Measurements from ENCODE around the gene PMM2.

PMM2 gene

DNA sequence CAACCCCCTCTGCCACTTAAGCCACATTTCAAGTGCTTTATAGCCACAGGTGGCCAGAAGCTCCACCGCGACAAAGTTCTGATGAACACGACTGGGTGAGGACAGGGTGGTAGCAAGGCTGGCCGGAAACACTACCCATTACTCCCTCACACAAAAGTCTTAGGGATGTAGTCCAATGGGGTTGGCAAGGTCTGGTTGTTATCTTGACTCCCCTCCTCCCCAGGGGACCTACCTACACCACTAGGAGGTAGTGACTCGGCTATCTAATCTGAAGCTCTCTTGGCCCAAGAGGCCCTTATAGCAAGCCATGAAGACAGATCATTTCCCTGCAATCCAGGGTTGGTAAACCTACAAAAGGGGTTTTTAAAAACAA is 92.9 kb downstream of the PMM2 start:
- DNase-seq, result no peak

DNA sequence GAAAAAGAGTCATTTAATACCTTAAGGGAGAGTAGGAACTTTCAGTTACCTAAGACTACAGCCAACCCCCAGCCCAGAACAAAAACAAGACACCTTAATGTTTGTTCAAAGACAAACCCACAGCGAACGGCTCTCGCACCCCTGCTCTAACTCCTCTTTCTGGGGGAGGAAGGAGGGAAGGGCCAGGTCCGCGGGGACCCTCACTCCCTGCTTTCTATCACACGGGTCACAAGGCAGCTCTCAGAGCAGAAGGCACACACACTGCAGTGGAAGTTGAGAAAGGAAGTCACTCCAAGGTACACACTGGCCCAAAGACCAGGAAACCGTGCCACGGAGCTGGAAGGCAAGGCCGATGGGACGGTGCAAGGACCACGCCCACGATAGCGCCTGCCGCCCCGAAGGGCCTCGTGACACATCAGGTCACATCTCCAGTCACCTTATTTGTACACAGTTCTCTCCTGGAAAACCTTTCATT is 94.5 kb downstream of the PMM2 start:
- no peak for DNase-seq

DNA sequence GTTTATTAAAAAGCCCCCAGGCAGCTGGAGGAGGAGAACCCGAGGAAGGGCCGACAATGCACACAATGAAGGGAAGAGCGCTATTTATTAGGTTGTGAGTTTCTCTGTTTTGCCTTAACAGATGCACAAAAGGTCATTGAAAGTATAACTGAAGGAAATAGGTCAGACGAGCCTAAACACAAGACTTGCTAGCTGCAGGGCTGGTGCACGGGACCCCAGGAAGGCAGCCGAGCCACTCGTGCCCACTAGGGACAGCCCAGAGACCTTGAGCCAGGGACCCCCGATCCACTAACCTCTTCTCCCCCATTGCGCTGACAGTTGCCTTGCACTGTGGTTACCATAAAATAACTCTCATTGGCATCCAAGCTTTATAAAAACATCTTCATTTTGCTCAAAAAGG is 95.8 kb downstream of the PMM2 start:
- DNase-seq, result peak; percentile 39

DNA sequence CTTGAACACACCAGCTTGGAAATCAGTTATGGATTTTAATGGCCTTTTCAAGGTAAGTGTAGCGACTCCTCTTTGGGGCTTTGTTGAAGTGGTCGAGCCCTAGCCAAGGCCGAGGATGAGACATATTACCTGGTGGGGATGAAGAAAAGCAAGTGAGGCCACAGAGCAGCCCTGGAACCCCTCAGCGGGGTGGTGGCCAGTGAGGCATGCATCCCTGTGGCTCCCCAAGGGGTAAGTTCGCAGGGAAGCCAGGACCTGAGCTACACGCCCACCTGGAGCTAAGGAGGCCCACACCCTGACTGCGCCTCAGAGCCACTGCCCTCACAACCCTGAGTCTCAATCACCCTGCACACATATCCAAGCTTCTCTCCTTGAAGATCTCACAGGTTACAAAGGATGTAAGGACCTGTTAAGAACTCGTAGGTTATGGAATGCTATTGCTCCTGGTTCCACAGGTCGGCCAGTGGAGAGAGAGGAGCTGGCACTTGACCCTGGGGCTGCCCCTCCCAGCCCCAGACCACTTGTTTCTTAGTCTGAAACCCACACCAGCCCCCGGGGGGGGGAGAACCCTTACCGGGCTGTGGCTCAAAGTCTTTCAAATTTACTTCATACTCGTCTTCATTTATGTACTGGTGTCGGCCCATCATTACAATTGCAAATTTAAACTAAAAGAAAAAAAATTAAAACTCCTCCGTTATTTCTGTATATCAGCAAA is 96.5 kb downstream of the PMM2 start:
- no peak for DNase-seq

DNA sequence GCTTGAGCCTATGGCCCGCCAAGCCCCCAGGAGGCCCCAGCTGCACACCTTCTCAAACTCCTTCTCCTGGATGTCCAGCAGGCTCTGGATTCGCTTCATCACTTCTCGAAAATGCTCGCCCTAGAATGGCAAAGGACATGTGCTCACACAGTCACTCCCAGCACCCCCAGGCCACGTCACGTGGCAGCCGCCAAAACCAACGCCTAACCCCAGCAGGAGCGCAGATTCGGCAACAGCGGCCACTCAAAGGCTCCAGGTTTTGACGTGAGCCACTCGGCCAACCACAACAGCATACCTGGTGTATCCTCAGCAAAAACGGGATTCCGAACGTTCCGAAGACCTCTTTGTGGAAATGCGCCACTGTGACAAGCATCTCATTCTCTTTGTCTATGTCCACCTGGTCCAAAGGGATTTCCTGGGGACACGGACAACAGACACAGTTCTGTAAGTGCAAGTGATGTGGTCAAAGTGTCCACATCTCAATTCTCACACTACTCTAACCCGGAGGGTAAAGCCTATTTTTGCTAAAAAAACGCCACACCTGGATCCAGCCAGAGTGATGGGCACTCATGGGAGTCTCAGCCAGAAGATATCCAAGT is 97.2 kb downstream of the PMM2 start:
- no peak for DNase-seq

DNA sequence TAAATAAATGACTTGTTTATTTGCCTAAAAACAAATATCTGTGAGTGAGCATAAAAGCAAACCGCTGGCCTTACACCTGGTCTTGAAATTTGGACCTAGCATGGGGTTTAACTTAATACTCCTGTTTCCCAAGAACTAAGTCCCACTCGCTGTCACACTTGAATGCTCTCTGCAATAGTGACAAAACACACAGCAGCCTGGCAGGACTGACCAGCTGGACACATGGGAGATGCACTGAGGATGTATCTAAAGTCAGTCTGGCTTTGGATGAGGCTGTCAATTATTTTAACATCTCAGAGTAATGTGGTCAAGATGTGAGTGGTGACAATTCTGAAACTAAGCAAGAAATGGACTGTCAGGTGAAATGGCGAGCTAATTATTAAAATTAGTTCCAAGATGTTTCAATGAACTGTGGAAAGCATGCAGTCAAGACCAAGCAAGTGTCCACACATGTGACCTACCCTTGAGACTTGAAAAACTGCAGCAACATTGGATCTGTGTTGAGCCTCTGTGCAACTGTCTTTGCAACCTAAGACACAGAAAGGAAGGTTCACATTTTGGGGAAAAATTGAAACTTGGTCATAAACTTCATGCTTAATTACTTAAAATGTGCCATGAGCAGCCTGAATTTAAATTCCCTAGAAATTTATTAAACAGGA is 101.2 kb downstream of the PMM2 start:
- DNase-seq, result no peak
